Uterus (tissue), 4 donors: ENCODE data around the gene COL4A3. TPM values are rescaled to one million over a fixed set of nuclear protein-coding genes. Genes with fewer than 3 reads are reported as not detected.

Experiments used
- DNase-seq, 2 donors: peaks; one replicate each; pipeline ENCODE4 v3.0.0-alpha.2; 2019 to 2020
- H3K27ac ChIP-seq, 2 donors: fragments of 200-600 bp; sonication (generic); 1 replicate in 1 of 2; 2 replicates in 1 of 2; pipeline ENCODE4 v1.5.1; 2016 to 2018
- H3K27me3 ChIP-seq, 2 donors: fragments of 200-600 bp; sonication (generic); one replicate each; pipeline ENCODE4 v1.5.1; 2018 to 2019; ENCODE audit warnings: control low read depth in 1 of 2
- H3K36me3 ChIP-seq, 2 donors: fragments of 200-600 bp; sonication (generic); one replicate each; pipeline ENCODE4 v1.5.1; 2019; ENCODE audit warnings: control low read depth in 1 of 2
- H3K4me1 ChIP-seq, 2 donors: fragments of 200-600 bp; sonication (generic); one replicate each; pipeline ENCODE4 v1.5.1; 2018 to 2019; ENCODE audit warnings: control low read depth in 1 of 2
- H3K4me3 ChIP-seq, 2 donors: fragments of 200-600 bp; sonication (generic); 1 replicate in 1 of 2; 2 replicates in 1 of 2; pipeline ENCODE4 v1.5.1; 2018 to 2019; ENCODE audit warnings: mild to moderate bottlenecking in 1 of 2
- H3K9me3 ChIP-seq, 2 donors: fragments of 200-600 bp; sonication (generic); one replicate each; pipeline ENCODE4 v1.5.1; 2019; ENCODE audit warnings: control low read depth in 1 of 2
- CTCF ChIP-seq, 4 experiments: fragments of 200-600 bp in 2 of 4; fragments of 450-650 bp in 2 of 4; sonication (generic) in 2 of 4; IDR thresholded peaks; one replicate each; pipeline ENCODE4 v1.5.1; 2016 to 2019; ENCODE audit warnings: antibody characterized with exemption in 4 of 4, mild to moderate bottlenecking in 2 of 4, moderate library complexity in 1 of 4
- POLR2A ChIP-seq, 2 donors: fragments of 450-650 bp; IDR thresholded peaks; one replicate each; pipeline ENCODE4 v1.6.1; 2016; ENCODE audit warnings: antibody characterized with exemption in 2 of 2, mild to moderate bottlenecking in 1 of 2, moderate library complexity in 1 of 2
- intact Hi-C: fragments of 100-400 bp; cut with DNase I; formaldehyde crosslinking; loops from one replicate; pipeline ENCODE4 v1.15.1; 2023; ENCODE audit warnings: low total_unique reads
- total RNA-seq, 4 donors: library from RNA; depleted of rRNA in 3 of 4; stranded (reverse); fragments of >200 nt in 3 of 4; gene quantifications; one replicate each; pipeline versions ENCODE4 v1.1.0 to v1.2.4, GENCODE V29; 2014 to 2023
- donor health status: DM: yes; HTN: yes; CAD: no.

Gene COL4A3
- total RNA-seq, 4 donors from 2014 or later: 0.26 to 7.6 (median 3.5) TPM

- Histone ChIP-seq H3K4me3 (no peak overlapping the region), H3K9me3 (no peaks in the 10 kb centered on the region), H3K27ac (no peak overlapping the region), H3K27me3 (no peaks in the 10 kb centered on the region), H3K4me1 (no peaks in the 10 kb centered on the region), H3K36me3 (no peaks in the 10 kb centered on the region)
- TF ChIP-seq CTCF (IDR thresholded peaks at IDR 0.05) (no peak), POLR2A (IDR thresholded peaks at IDR 0.05) (no peak)
- DNase-seq: no peak
- intact Hi-C loops: no loop called here
Observed at GRCh38 chr2:227132986-227133385, 31.4 kb upstream of the COL4A3 start.

GRCh38 chr2:227134591-227134990 lies 29.8 kb upstream of the COL4A3 start:
- Histone ChIP-seq H3K27ac (no peak overlapping the region), H3K4me3 (no peak overlapping the region), H3K36me3 (no peaks in the 10 kb centered on the region), H3K4me1 (no peaks in the 10 kb centered on the region), H3K9me3 (no peaks in the 10 kb centered on the region), H3K27me3 (no peaks in the 10 kb centered on the region)
- intact Hi-C loops: no loop called here
- TF ChIP-seq POLR2A (IDR thresholded peaks at IDR 0.05) (no peak), CTCF (IDR thresholded peaks at IDR 0.05) (no peak)
- DNase-seq: no peak

GRCh38 chr2:227141301-227141700 lies 23.1 kb upstream of the COL4A3 start:
- no peaks in the 10 kb centered on the region for H3K4me1 ChIP-seq
- H3K4me3 ChIP-seq: no peak overlapping the region
- TF ChIP-seq POLR2A (IDR thresholded peaks at IDR 0.05): no peak
- TF ChIP-seq CTCF (IDR thresholded peaks at IDR 0.05): no peak
- intact Hi-C loops: no loop called here
- no peak overlapping the region for H3K27ac ChIP-seq
- no peak for DNase-seq
- no peaks in the 10 kb centered on the region for H3K27me3 ChIP-seq
- no peaks in the 10 kb centered on the region for H3K36me3 ChIP-seq
- no peaks in the 10 kb centered on the region for H3K9me3 ChIP-seq

GRCh38 chr2:227143895-227144294 lies 20.5 kb upstream of the COL4A3 start:
- Histone ChIP-seq H3K9me3 (peaks cover 0 to 2% of the 10 kb centered on the region in 2 donors), H3K36me3 (no peaks in the 10 kb centered on the region), H3K27me3 (no peaks in the 10 kb centered on the region), H3K4me3 (no peak overlapping the region), H3K4me1 (no peaks in the 10 kb centered on the region), H3K27ac (no peak overlapping the region)
- TF ChIP-seq POLR2A (IDR thresholded peaks at IDR 0.05) (no peak), CTCF (IDR thresholded peaks at IDR 0.05) (no peak)
- intact Hi-C loops: no loop called here
- DNase-seq: no peak

- TF ChIP-seq POLR2A (IDR thresholded peaks at IDR 0.05) (no peak), CTCF (IDR thresholded peaks at IDR 0.05) (no peak)
- H3K4me1 ChIP-seq: no peaks in the 10 kb centered on the region
- H3K27me3 ChIP-seq: no peaks in the 10 kb centered on the region
- H3K9me3 ChIP-seq: peaks cover 0 to 2% of the 10 kb centered on the region in 2 donors
- H3K27ac ChIP-seq: no peak overlapping the region
- no peaks in the 10 kb centered on the region for H3K36me3 ChIP-seq
- no peak for DNase-seq
- H3K4me3 ChIP-seq: no peak overlapping the region
- intact Hi-C loops: no loop called here
Observed at GRCh38 chr2:227146456-227146855, 18.0 kb upstream of the COL4A3 start.
